Retina (tissue), 1 donor: ENCODE measurements around the gene NOL6.
"Not testable (repeated sequence)": the region's sequence is repeated elsewhere in the genome, so short reads cannot be mapped to it uniquely, and the experiment has no call there.

Source experiments
- DNase-seq: peaks from one replicate; pipeline ENCODE4 v3.0.0-alpha.2; 2016

NOL6 gene

DNA sequence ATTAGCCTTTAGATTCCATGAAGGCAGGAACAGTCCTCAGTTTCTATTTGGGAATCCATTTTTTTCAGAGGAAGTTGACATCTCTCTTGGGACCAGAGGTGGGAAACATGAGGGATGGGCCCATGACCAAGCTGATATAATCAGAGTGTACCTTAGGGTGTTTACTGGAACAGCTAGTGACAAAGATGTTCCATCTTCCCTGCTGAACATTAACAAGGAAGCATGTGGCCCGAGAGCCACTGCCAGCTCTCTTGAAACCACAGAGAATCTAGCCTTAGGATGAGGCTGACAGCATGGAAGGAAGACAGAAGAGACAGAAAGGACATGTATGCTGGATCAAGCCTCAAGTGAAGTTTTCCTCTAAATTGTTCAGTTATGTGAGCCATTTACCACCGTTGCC is 42.3 kb downstream of the NOL6 start:
- DNase-seq: no peak

DNA sequence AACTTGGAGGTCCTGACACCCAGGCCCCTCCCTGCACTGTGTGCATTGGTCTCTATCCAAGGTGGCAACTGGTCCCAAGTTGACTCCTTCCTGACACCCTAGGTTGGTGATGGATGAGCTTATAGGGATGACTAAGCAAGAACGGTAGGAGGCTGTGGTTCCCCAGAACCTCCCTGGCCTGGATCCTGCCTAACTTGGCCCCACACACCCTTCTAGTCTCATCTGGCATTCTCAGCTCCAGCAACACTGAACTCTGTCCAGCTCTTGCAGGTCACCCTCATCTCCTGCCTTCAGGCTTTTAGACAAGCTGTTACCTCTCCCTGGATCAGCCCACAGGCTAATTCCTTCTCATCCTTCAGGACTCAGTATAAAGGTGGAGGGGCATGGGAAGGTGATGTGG is 42.8 kb downstream of the NOL6 start:
- no peak for DNase-seq

DNA sequence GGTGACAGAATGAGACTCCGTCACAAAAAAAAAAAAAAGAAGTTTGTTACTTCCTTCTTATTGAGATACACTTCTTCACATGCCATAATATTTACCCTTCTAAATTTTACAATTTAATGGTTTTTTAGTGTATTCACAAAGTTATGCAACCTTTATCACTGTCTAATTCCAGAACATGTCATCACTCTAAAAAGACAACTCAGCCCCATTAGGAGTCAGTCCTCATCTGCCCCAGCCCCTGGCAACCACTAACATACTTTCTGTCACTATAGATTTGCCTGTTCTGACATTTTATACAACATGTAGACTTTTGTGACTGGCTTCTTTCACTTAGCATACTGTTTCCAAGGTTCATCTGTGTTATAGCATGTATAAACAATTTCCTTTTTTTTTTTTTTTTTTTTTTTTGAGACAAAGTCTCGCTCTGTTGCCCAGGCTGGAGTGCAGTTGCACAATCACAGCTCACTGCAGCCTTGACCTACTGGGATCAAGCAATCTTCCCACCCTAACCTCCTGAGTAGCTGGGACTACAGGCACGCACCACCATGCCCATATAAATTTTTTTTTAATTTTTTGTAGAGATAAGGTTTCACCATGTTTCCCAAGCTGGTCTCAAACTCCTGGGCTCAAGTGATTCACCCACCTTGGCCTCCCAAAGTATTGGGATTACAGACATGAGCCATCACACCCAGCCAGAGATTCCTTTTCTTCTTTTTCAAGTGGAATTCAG is 44.3 kb downstream of the NOL6 start:
- DNase-seq: no peak

DNA sequence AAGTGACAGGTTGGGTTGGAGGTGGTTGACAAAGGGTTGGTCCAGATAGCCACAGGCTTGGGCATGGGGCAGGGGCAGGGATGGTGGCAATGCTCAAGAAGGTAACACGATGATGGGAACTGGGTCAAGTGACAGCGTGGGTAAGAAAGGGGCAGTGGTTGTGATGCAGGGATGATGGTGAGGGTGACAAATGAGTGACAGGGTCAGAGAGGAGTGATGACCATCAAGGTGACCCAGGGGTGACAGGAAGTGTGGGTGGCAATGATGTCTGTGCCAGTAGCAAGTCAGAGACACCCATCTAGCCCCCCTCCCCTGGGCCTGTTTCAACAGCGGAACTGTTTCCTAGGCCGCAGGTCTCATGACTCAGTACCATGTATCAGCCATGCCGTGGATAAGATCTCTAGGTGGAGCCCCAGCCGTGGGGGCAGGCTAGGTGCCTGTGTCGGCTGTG is 46.9 kb downstream of the NOL6 start:
- no peak for DNase-seq

DNA sequence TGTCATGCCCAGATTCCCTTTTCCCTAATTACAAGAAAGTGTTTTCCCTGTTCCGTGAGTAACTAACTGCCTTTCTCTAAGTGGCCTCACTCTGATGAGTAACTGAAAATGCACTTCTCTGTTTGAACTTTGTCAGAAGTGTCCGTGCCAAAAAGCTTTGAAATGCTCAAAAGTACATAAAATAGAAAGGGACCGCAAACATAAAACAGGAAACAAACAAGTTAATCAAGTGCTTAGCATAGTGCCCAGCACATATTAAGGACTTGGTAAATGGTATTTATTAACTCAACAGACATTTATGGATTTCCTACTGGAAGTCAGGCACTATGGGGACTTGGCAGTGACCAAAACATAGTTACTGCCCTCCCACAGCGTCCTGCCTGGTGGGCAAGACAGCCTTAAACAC is 48.6 kb downstream of the NOL6 start:
- no peak for DNase-seq

DNA sequence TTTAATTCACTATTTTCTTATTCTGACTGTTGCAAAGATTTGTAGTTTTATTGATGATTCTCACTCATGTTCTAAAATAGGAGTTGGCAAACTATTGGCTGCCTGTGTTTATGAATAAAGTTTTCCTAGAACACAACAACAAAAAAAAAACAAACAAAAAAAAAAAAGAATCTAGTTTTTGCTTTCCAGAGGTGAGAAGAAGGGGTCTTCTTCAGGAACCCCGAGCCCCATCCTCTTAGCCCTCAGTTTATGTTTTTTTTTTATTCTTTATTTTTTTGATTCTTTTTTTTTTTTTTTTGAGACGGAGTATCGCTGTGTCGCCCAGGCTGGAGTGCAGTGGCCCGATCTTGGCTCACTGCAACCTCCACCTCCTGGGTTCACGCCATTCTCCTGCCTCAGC is 49.2 kb downstream of the NOL6 start:
- not testable (repeated sequence) for DNase-seq

DNA sequence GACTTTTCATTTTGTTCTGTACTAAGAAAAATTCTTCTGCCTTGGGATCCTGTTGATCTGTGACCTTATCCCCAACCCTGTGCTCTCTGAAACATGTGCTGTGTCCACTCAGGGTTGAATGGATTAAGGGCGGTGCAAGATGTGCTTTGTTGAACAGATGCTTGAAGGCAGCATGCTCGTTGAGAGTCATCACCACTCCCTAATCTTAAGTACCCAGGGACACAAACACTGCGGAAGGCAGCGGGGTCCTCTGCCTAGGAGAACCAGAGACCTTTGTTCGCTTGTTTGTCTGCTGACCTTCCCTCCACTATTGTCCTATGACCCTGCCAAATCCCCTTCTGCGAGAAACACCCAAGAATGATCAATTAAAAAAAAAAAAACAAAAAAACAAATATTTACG is 49.7 kb downstream of the NOL6 start:
- DNase-seq: not testable (repeated sequence)

DNA sequence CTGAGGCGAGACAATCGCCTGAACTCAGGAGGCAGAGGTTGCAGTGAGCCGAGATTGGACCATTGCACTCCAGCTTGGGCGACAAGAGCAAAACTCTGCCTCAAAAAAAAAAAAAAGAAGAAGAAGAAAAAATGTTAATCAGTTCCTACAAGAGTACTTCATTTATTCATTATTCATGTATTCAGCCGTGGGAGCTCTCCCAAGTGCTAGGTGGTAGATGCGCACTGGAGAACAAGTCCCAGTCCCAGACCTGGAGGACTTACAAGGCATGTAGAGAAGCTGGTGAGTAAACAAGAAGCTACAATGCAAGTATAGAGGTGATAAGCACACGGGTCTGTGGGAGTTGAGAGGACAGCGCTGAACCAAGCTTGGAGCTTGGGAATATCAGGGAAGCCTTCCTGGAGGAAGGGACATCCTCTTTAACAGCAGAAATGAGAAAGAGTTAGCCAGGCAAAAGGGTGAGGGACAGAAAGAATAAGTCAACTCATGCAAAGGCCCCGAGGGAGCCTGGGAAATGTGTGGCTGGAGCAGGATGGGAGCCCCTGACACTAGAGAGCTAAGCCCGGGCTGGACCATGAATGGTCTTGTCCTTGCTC is 53.9 kb downstream of the NOL6 start:
- no peak for DNase-seq

DNA sequence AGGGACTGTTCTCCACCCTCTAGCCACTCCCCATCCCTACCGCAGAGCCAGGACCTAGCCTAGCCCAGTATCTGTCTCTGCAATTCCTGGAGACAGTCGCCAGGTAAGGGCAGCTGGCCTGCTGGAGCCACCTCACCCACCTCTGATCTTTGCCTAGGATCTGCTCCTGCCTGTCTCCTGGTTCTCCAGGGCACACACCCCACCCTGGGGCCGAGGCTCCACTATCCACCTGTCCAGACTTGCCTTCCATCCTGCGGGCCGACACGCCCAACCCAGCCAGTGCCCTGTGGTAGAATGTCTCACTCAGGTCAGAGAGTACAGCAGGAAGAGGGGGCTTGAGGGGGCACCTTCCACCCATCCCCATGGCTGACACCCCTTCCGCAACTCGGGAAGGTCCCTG is 55.6 kb downstream of the NOL6 start:
- DNase-seq: no peak

DNA sequence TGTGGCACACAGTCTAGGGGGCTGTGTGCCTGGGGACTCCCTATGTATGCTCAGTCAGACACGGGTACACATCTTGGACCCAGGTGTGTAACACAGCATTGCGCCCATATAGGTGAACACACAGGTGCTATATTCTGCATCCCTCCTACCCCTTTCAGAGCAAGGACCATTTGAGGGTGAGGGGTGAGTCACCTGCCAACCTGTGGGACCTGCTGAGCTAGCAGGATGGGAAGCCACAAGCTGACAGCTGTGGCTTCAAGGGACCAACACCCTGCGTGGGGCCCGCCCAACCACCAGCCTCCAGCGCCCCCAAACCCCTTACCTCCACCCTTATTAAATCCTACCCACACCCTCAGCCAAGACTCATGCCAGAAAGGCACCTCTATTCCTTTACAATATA is 56.7 kb downstream of the NOL6 start:
- DNase-seq: no peak

DNA sequence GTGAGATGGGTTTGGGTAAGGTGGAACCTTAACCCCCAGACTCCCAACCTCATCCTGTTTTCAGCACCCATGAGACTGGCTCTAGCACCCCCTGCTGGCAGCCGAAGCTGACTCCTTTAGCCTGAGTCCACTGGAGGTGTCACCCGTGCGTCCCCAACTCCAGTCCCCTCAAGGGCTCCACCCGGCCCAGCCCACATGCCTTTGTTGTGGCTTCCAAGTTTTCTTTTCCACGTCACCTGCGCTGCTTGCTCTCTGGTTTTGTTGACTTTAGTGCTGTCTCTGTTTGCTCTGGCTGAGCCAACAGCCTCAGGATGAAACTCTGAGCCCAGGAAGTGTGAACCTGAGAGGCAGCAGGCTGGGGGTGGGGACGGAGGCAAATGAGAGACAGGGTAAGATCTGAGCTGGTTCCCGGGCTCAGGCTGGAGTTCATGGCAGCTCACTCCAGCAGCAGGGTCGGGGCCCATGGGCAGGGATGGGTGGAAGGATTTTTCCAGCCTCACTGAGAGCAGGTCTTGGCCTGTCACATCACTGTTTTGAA is 58.2 kb downstream of the NOL6 start:
- peak; percentile 35 for DNase-seq

DNA sequence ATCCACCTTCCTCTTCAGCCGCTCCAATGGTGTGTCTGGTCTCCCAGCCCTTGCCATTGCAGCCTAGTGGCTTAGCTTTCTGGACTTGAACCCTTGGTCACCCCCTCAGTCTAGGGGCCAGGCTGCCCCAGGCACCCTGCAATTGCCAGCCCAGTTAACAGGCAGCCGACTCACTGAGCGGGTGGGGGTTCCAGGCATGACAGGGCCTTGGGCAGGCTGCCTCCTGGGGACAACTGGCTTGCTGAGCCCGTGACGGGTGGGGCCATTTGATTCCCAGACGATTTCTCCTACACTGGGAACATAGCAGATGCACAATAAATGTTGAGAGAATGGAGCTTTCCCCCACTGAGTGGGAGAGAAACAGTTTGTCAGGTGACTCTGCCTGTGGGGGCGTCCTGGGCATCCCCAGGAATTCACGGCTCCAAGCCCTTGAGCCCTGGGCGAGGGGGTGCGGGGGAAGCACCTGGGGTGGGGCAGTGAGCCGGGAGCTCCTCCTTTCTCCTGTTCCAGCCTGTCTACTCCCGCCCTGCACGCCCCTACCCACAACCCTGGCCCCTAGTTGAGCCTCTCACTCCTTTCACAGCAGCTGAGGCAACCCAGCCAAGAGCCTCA is 58.7 kb downstream of the NOL6 start:
- no peak for DNase-seq

DNA sequence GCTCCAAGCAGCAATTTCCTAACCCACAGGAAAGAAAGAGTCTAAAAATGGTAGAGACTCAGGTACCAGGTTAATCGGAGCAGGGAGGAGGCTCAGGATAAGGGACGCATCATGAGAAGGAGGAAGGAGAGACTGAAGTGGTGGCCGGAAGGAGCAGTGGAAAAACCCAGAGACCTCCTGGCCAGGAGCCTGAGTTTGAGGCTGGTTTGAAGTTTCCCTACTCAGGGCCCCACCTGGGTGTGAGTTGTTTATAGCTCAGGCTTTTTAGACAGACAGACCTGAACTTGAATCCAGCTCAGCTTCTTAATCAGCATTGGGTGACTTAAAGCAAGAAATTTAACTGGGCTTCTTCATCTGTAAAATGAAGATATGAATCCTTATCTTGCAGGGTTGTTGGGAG is 59.5 kb downstream of the NOL6 start:
- no peak for DNase-seq
